Stimulated activated CD8-positive, alpha-beta memory T cell treated with anti-CD3 and anti-CD28 coated beads, Interleukin-4, amount 100 ng/mL, for 24 hours (primary cell): ENCODE data around the gene THUMPD3.

Source experiments
- DNase-seq: peaks from one replicate; pipeline ENCODE4 v3.0.0-alpha.2; 2020; ENCODE audit warnings: low read depth

The THUMPD3 gene

GRCh38 chr3:9397332-9397905 is 34.6 kb downstream of the THUMPD3 start, which contains the start of gene SETD5:
Gene SETD5, plus strand, starts transcription at chr3:9397615. Its CDS starts 31,324 bp downstream, at chr3:9428939.
- DNase-seq = peak; percentile 99

- peak; percentile 7 for DNase-seq
Measured at GRCh38 chr3:9397906-9398699, 35.2 kb downstream of the THUMPD3 start.

GRCh38 chr3:9398700-9399336 is 36.0 kb downstream of the THUMPD3 start:
- DNase-seq = no peak

GRCh38 chr3:9399337-9399703 is 36.5 kb downstream of the THUMPD3 start:
- DNase-seq = no peak

- DNase-seq = no peak
Measured at GRCh38 chr3:9399746-9400145, 36.9 kb downstream of the THUMPD3 start.

GRCh38 chr3:9400616-9401015 is 37.8 kb downstream of the THUMPD3 start:
- DNase-seq = no peak

GRCh38 chr3:9401986-9402385 is 39.1 kb downstream of the THUMPD3 start:
- no peak for DNase-seq

GRCh38 chr3:9402410-9403228 is 39.8 kb downstream of the THUMPD3 start:
- no peak for DNase-seq

- DNase-seq = no peak
Measured at GRCh38 chr3:9403463-9403862, 40.6 kb downstream of the THUMPD3 start.

GRCh38 chr3:9404680-9405079 is 41.8 kb downstream of the THUMPD3 start:
- DNase-seq = no peak

GRCh38 chr3:9405756-9406155 is 42.9 kb downstream of the THUMPD3 start:
- DNase-seq = no peak

- no peak for DNase-seq
Measured at GRCh38 chr3:9406856-9407626, 44.2 kb downstream of the THUMPD3 start.

GRCh38 chr3:9408061-9408460 is 45.2 kb downstream of the THUMPD3 start:
- no peak for DNase-seq

- DNase-seq = no peak
Measured at GRCh38 chr3:9408546-9408945, 45.7 kb downstream of the THUMPD3 start.

GRCh38 chr3:9409981-9410854 is 47.4 kb downstream of the THUMPD3 start:
- DNase-seq = no peak

GRCh38 chr3:9411302-9411701 is 48.4 kb downstream of the THUMPD3 start:
- DNase-seq = no peak

- no peak for DNase-seq
Measured at GRCh38 chr3:9412293-9412692, 49.4 kb downstream of the THUMPD3 start.

GRCh38 chr3:9414826-9415225 is 52.0 kb downstream of the THUMPD3 start:
- no peak for DNase-seq

- DNase-seq = no peak
Measured at GRCh38 chr3:9415485-9416138, 52.8 kb downstream of the THUMPD3 start.

GRCh38 chr3:9416139-9416780 is 53.4 kb downstream of the THUMPD3 start:
- DNase-seq = no peak
